CD4-positive, alpha-beta T cell (primary cell): ENCODE measurements around the gene USO1. TPM values are rescaled to one million over a fixed set of nuclear protein-coding genes. Genes with fewer than 3 reads are reported as not detected.

Source experiments
- ATAC-seq: fragments of 200-7000 bp; cut with Tn5 transposase; one replicate; pipeline ENCODE4 v1.10.0; 2022; ENCODE audit warnings: mild to moderate bottlenecking; ENCODE audit not compliant: poor library complexity
- CTCF ChIA-PET: fragments of 350-600 bp; sonication (Branson Sonifier 250); formaldehyde crosslinking; loops from one replicate; lab custom pipeline; 2021; ENCODE audit warnings: antibody characterized with exemption, inconsistent platforms; lab: Charles Lee
- POLR2A ChIA-PET: fragments of 350-600 bp; sonication (Branson Sonifier 250); formaldehyde crosslinking; loops from one replicate; lab custom pipeline; 2021; ENCODE audit warnings: antibody characterized with exemption, inconsistent platforms; lab: Charles Lee
- DNase-seq, 14 experiments: peaks; one replicate each; pipeline ENCODE4 v3.0.0-alpha.2; 2013 to 2020; ENCODE audit warnings: mixed read lengths in 2 of 14
- H3K27ac ChIP-seq, 2 donors: one replicate each; pipeline versions ENCODE4 v1.5.1 to v1.7.0; 2013; ENCODE audit warnings: low read length in 2 of 2, low read depth in 1 of 2, mild to moderate bottlenecking in 1 of 2
- H3K27me3 ChIP-seq, 2 experiments: 1 replicate in 1 of 2; 2 replicates in 1 of 2; pipeline versions ENCODE4 v1.6.1 to v1.7.0; 2013; ENCODE audit warnings: low read length in 2 of 2, control low read depth in 1 of 2, mild to moderate bottlenecking in 1 of 2, moderate library complexity in 1 of 2; ENCODE audit not compliant: insufficient read depth in 2 of 2, control insufficient read depth in 1 of 2
- H3K36me3 ChIP-seq: one replicate; pipeline ENCODE4 v1.6.1; 2013; ENCODE audit warnings: low read length, control low read depth; ENCODE audit not compliant: insufficient read depth
- H3K4me1 ChIP-seq: one replicate; pipeline ENCODE4 v1.6.1; 2013; ENCODE audit warnings: low read length, control low read depth; ENCODE audit not compliant: insufficient read depth
- H3K4me3 ChIP-seq: one replicate; pipeline ENCODE4 v1.5.1; 2013; ENCODE audit warnings: mild to moderate bottlenecking, low read length, moderate library complexity
- H3K9me3 ChIP-seq, 2 experiments: 1 replicate in 1 of 2; 2 replicates in 1 of 2; pipeline versions ENCODE4 v1.6.1 to v1.7.0; 2013; ENCODE audit warnings: low read length in 2 of 2, mild to moderate bottlenecking in 2 of 2, control low read depth in 1 of 2, moderate library complexity in 1 of 2; ENCODE audit not compliant: control insufficient read depth in 1 of 2, insufficient read depth in 1 of 2
- H3K27ac Mint-ChIP-seq: one replicate; pipeline ENCODE4 v1.8.0; 2020; ENCODE audit warnings: mixed read lengths
- H3K27me3 Mint-ChIP-seq: one replicate; pipeline ENCODE4 v1.8.0; 2021; ENCODE audit warnings: mixed read lengths
- H3K36me3 Mint-ChIP-seq: one replicate; pipeline ENCODE4 v1.8.0; 2021; ENCODE audit warnings: low read depth, mixed read lengths
- H3K4me1 Mint-ChIP-seq: one replicate; pipeline ENCODE4 v1.8.0; 2021; ENCODE audit warnings: low read depth, mixed read lengths
- H3K4me3 Mint-ChIP-seq: one replicate; pipeline ENCODE4 v1.8.0; 2020; ENCODE audit warnings: mild to moderate bottlenecking, mixed read lengths
- H3K9me3 Mint-ChIP-seq: one replicate; pipeline ENCODE4 v1.8.0; 2020; ENCODE audit warnings: mixed read lengths
- CTCF ChIP-seq: fragments of 200-600 bp; IDR thresholded peaks from one replicate; pipeline ENCODE4 v1.8.0; 2022; ENCODE audit warnings: antibody characterized with exemption, mild to moderate bottlenecking
- intact Hi-C, 2 experiments: fragments of 100-400 bp; cut with DNase I in 1 of 2; cut with micrococcal nuclease in 1 of 2; formaldehyde crosslinking; loops; one replicate each; pipeline versions ENCODE4 v1.15.1 to v1.9.0; 2023 to 2025; cut with DNase I, micrococcal nuclease
- total RNA-seq, 174 experiments: library from RNA in 2 of 174; stranded (reverse) in 2 of 174; gene quantifications; one replicate each; pipeline ENCODE4 v1.2.3 and lab custom pipeline; 2021 to 2026

USO1 gene
- total RNA-seq, 2 experiments from 2014 or later: 10.5 to 10.9 TPM

GRCh38 chr4:75858721-75859120 lies 134.3 kb downstream of the USO1 start:
- no peaks in the 10 kb centered on the region for H3K9me3 Mint-ChIP-seq
- DNase-seq: no peak
- no peak overlapping the region for H3K4me3 Mint-ChIP-seq
- no peak for TF ChIP-seq CTCF
- Histone ChIP-seq H3K4me3 (no peak overlapping the region), H3K27ac (no peak overlapping the region), H3K4me1 (no peaks in the 10 kb centered on the region), H3K36me3 (no peaks in the 10 kb centered on the region), H3K27me3 (no peaks in the 10 kb centered on the region), H3K9me3 (no peaks in the 10 kb centered on the region)
- H3K36me3 Mint-ChIP-seq: no peaks in the 10 kb centered on the region
- ChIA-PET POLR2A (no interaction called here), CTCF (no interaction called here)
- ATAC-seq: no peak
- no peak overlapping the region for H3K27ac Mint-ChIP-seq
- peaks cover 8% of the 10 kb centered on the region for H3K27me3 Mint-ChIP-seq
- intact Hi-C loops: no loop called here
- H3K4me1 Mint-ChIP-seq: no peaks in the 10 kb centered on the region

- H3K9me3 ChIP-seq: no peaks in the 10 kb centered on the region
- Mint-ChIP-seq H3K27ac (no peak overlapping the region), H3K36me3 (no peaks in the 10 kb centered on the region), H3K4me3 (no peak overlapping the region), H3K4me1 (no peaks in the 10 kb centered on the region), H3K9me3 (no peaks in the 10 kb centered on the region), H3K27me3 (peaks cover 8% of the 10 kb centered on the region)
- intact Hi-C loops: no loop called here
- H3K4me1 ChIP-seq: no peaks in the 10 kb centered on the region
- H3K27ac ChIP-seq: no peak overlapping the region
- no peak overlapping the region for H3K4me3 ChIP-seq
- CTCF ChIA-PET: no interaction called here
- H3K27me3 ChIP-seq: no peaks in the 10 kb centered on the region
- DNase-seq (no peak), ATAC-seq (no peak)
- no peaks in the 10 kb centered on the region for H3K36me3 ChIP-seq
- POLR2A ChIA-PET: no interaction called here
- no peak for TF ChIP-seq CTCF
Measured at GRCh38 chr4:75860606-75861005, 136.2 kb downstream of the USO1 start.

Other genes starting within 250 kb of the USO1 start
- gene RCHY1, start 210.2 kb upstream of the USO1 start, total RNA-seq: 10 to 100 TPM; 33.6 to 37.0 TPM
- 10 to 100 TPM; 19.1 to 22.8 TPM for gene THAP6, start 210.1 kb upstream of the USO1 start, total RNA-seq
- under 1 TPM in 1 of 2 experiments, not detected in 1; 0.36 TPM for gene ODAPH, start 168.5 kb upstream of the USO1 start, total RNA-seq
- under 1 TPM; 0.38 to 0.92 TPM for gene CDKL2, start 94.0 kb upstream of the USO1 start, total RNA-seq
- gene G3BP2, start 51.2 kb upstream of the USO1 start, total RNA-seq: 100 to 1,000 TPM; 319 to 322 TPM
- gene PPEF2, start 177.9 kb downstream of the USO1 start, total RNA-seq: under 1 TPM; 0.49 to 0.56 TPM
- gene NAAA, start 216.4 kb downstream of the USO1 start, total RNA-seq: 10 to 100 TPM; 32.6 to 33.3 TPM